SHP77 treated with DMSO at 0.1 percent for 48 hours (cell line): ENCODE data around the gene RASGRF2.

ENCODE experiments used
- DNase-seq: peaks from one replicate; lab custom pipeline; 2025; lab: John Stamatoyannopoulos, UW

Gene RASGRF2

GRCh38 chr5:80959768-80960442 is at the start of gene RASGRF2:
Gene RASGRF2, plus strand, starts transcription at chr5:80960363. Its CDS starts 376 bp downstream, at chr5:80960739.
- no peak for DNase-seq

- no peak for DNase-seq
Measured at GRCh38 chr5:80912479-80912878, 47.7 kb upstream of the RASGRF2 start.

GRCh38 chr5:80915716-80916115 is 44.4 kb upstream of the RASGRF2 start:
- DNase-seq = no peak

- no peak for DNase-seq
Measured at GRCh38 chr5:80916676-80917075, 43.5 kb upstream of the RASGRF2 start.

- no peak for DNase-seq
Measured at GRCh38 chr5:80917631-80918030, 42.5 kb upstream of the RASGRF2 start.

GRCh38 chr5:80919678-80920196 is 40.4 kb upstream of the RASGRF2 start:
- DNase-seq = no peak

- no peak for DNase-seq
Measured at GRCh38 chr5:80920333-80920732, 39.8 kb upstream of the RASGRF2 start.

GRCh38 chr5:80921026-80921425 is 39.1 kb upstream of the RASGRF2 start:
- no peak for DNase-seq

GRCh38 chr5:80925931-80926330 is 34.2 kb upstream of the RASGRF2 start:
- no peak for DNase-seq

- DNase-seq = no peak
Measured at GRCh38 chr5:80926536-80926935, 33.6 kb upstream of the RASGRF2 start.

- no peak for DNase-seq
Measured at GRCh38 chr5:80926979-80927656, 33.0 kb upstream of the RASGRF2 start.

GRCh38 chr5:80928073-80928472 is 32.1 kb upstream of the RASGRF2 start:
- DNase-seq = no peak

GRCh38 chr5:80930940-80931339 is 29.2 kb upstream of the RASGRF2 start:
- DNase-seq = no peak

- DNase-seq = no peak
Measured at GRCh38 chr5:80931411-80931810, 28.8 kb upstream of the RASGRF2 start.

- no peak for DNase-seq
Measured at GRCh38 chr5:80933036-80933435, 27.1 kb upstream of the RASGRF2 start.

GRCh38 chr5:80934751-80935150 is 25.4 kb upstream of the RASGRF2 start:
- no peak for DNase-seq

GRCh38 chr5:80935811-80936385 is 24.3 kb upstream of the RASGRF2 start:
- DNase-seq = no peak

GRCh38 chr5:80936881-80937280 is 23.3 kb upstream of the RASGRF2 start:
- no peak for DNase-seq

GRCh38 chr5:80937584-80938356 is 22.4 kb upstream of the RASGRF2 start:
- DNase-seq = no peak

- DNase-seq = no peak
Measured at GRCh38 chr5:80941496-80941895, 18.7 kb upstream of the RASGRF2 start.

- no peak for DNase-seq
Measured at GRCh38 chr5:80951366-80951765, 8.8 kb upstream of the RASGRF2 start.

GRCh38 chr5:80953587-80953986 is 6.6 kb upstream of the RASGRF2 start:
- no peak for DNase-seq
